AG09309 (cell line): ENCODE measurements around the gene GPATCH1.
"Not testable (repeated sequence)": the region's sequence is repeated elsewhere in the genome, so short reads cannot be mapped to it uniquely, and the experiment has no call there.

Source experiments
- DNase-seq: peaks from one replicate; pipeline ENCODE4 v3.0.0-alpha.2; 2010; ENCODE audit warnings: low read depth
- H3K4me3 ChIP-seq: 2 replicates; pipeline ENCODE4 v1.5.1; 2011; ENCODE audit warnings: mild to moderate bottlenecking, low read depth, low read length, moderate library complexity; ENCODE audit not compliant: control insufficient read depth
- CTCF ChIP-seq: IDR thresholded peaks from 2 replicates; pipeline ENCODE4 v1.5.1; 2011; ENCODE audit warnings: mild to moderate bottlenecking, low read depth, low read length, inconsistent platforms; ENCODE audit not compliant: insufficient read depth, control insufficient read depth; ENCODE audit errors: missing control alignments

The GPATCH1 gene

DNA sequence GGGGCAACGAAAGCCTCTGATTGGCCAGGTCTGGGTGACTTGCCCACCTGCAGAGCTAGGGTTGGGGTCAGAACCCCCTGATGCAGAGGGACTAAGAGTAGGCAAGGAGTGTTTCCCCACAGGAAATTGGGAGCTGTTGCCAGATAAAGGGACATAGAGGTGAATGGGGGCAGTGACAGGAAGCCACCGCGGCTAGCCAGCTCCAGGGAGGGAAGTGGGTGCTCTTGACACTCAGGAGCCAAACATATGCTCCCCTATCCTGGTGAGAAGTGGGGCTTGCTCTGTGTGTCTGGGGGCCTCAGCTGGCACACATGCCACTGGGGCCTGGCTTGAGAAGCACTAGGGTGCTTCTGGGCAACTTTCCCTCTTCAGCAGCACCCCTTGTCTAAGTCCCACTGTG, 76.9 kb downstream of the GPATCH1 start:
- no peak for DNase-seq
- H3K4me3 ChIP-seq, result no peak overlapping the region
- no peak for TF ChIP-seq CTCF

GRCh38 chr19:33158365-33158764, 77.4 kb downstream of the GPATCH1 start:
- no peak overlapping the region for H3K4me3 ChIP-seq
- DNase-seq, result no peak
- TF ChIP-seq CTCF, result no peak

DNA sequence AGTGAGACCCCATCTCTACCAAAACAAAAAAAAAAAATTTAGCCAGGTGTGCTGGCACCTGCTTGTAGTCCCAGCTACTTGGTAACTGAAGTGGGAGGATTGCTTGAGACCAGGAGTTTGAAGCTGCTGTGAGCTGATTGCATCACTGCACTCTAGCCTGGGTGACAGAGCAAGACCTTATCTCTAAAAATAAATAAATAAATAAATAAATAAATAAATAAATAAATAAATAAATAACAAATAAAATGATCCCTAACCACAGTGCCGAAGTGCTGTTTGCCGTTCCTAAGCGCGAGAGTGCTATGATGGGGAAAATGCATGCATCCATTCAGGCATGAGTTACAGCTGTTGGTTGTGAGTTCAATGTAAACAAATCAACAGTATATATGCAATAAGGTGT, 78.2 kb downstream of the GPATCH1 start:
- H3K4me3 ChIP-seq, result no peak overlapping the region
- DNase-seq, result no peak
- no peak for TF ChIP-seq CTCF

DNA sequence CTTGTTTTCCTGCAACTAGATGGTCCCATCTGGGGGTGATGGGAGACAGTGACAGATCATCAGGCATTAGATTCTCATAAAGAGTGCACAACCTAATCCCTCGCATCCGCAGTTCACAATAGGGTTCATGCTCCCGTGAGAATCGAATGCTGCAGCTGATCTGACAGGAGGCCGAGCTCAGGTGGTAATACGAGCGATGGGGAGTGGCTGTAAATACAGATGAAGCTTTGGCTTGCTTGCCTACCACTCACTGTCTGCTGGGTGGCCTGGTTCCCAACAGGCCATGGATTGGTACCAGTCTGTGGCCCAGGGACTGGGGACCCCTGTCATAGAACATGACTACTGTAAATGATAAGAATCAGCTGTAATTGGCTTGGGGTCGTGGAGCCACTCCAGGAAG, 78.9 kb downstream of the GPATCH1 start:
- TF ChIP-seq CTCF, result no peak
- no peak overlapping the region for H3K4me3 ChIP-seq
- no peak for DNase-seq

- no peak for DNase-seq
- H3K4me3 ChIP-seq, result no peak overlapping the region
- no peak for TF ChIP-seq CTCF
Measured at GRCh38 chr19:33161201-33161600, 80.2 kb downstream of the GPATCH1 start.

- H3K4me3 ChIP-seq, result no peak overlapping the region
- no peak for DNase-seq
Measured at GRCh38 chr19:33163481-33163880, 82.5 kb downstream of the GPATCH1 start.

DNA sequence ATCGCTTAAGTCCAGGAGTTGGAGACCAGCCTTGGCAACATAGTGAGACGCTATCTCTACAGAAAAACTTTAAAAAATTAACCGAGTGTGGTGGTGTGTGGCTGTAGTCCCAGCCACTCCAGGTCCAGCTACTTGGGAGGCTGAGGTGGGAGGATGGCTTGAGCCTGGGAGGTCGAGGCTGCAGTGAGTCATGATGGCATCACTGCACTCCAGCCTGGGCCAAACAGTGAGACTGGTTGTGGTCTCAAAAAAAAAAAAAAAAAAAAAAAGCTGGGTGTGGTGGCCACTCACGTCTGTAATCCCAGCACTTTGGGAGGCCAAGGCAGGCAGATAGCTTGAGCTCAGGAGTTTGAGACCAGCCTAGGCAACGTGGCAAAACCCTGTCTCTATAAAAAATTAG, 85.1 kb downstream of the GPATCH1 start:
- H3K4me3 ChIP-seq, DNase-seq: not testable (repeated sequence)

More at GRCh38 chr19:33163481-33163880, 82.5 kb downstream of the GPATCH1 start:
- TF ChIP-seq CTCF, result no peak
